Heart left ventricle (tissue), 13 donors: ENCODE measurements around the gene CCNA2.

Experiments used
- CTCF ChIP-seq, 12 donors: fragments of 200-600 bp; sonication (generic) in 4 of 12; IDR thresholded peaks; one replicate each; pipeline versions ENCODE4 v1.5.0 to v1.8.0; 2018 to 2022; ENCODE audit warnings: antibody characterized with exemption in 12 of 12, mild to moderate bottlenecking in 5 of 12
- POLR2A ChIP-seq, 2 donors: fragments of 450-650 bp; IDR thresholded peaks; one replicate each; pipeline ENCODE4 v1.6.1; 2017; ENCODE audit warnings: antibody characterized with exemption in 2 of 2, mild to moderate bottlenecking in 2 of 2, moderate library complexity in 2 of 2
- donor health status: ischemic (EF 13 %, LVEDD 7.1; RV severe dilation, severe dysfunction).
- donor health status: DM: no; HTN: yes; CAD: no.
- donor health status: DM: no; HTN: no; CAD: no.
- donor health status: ischemic (EF 25% LVEDD 6.9; RV normal size, moderate dysfunction).
- donor health status: ischemic (EF 25% LVEDD 5.7; RV mildly dilated, moderate dysfunction).
- donor health status: ischemic (EF 35%, LVEDD 5.7; RV mildly dilated, moderate dysfunction).
- donor health status: nonischemic (EF 11% LVEDD 7.7; RV severe dilation, severe dysfunction).
- donor health status: DM: yes; HTN: yes; CAD: no.
- donor health status: PGD.
- donor health status: ischemic (EF 29% LVEDD 5.4; RV normal size, mild dysfunction).
- donor health status: nonischemic (EF 23%, LVEDD 6.1; RV moderate dilation, normal function).

DNA sequence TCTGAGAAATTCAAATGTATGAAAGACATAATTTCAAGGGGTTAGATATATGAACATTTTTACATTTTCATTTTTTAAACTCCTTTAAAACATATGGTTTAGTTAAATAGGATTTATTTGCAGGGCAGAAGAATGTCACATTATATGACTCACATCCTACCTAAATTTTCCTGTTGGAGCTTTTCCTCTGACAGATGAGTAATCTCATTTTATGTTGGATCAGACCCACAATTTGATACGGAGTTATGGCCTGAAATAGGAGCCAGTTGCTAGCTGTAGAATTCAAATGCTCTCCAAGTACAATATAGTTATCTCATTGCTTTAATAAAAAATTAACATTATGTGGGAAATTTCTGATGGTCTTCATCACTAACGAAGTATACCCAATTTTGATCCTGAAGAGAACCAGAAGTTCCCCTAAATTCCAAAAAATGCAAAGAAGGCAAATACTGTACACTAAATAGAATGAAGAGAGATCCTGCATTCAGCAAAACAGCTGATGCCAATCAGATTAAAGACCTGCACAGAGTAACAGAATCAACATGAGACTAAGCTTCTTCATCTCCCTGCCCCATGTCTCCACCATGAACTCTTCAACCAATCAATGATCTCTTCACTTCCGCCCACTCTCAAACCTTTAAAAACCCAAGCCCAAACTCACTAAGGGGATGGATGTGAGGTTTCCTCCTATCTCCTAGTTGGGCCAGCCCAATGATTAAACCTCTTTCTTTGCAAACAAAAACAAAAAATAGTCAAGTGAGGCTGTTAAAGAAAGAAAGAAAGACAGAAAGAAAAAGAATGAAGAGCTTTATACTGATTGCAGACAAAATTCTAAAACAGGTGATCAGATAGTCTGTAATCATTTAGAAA, 33.5 kb downstream of the CCNA2 start:
- TF ChIP-seq CTCF (IDR thresholded peaks at IDR 0.05): no peak
- TF ChIP-seq POLR2A (IDR thresholded peaks at IDR 0.05): no peak
